SK-N-SH treated with all-trans-retinoic acid at 6 μM for 48 hours (cell line): ENCODE results near the gene NFIB.

Experiments
- ATAC-seq: fragments of 200-7000 bp; cut with Tn5 transposase; 3 replicates; pipeline ENCODE4 v1.9.1; 2020; ENCODE audit warnings: mild to moderate bottlenecking, moderate library complexity
- ARNTL ChIP-seq: fragments of 450-650 bp; formaldehyde crosslinking; IDR thresholded peaks from 2 replicates; pipeline ENCODE4 v1.5.0; 2020; ENCODE audit warnings: low read depth, mild to moderate bottlenecking, moderate library complexity, borderline replicate concordance
- BACH2 ChIP-seq: fragments of 250-450 bp; sonication (Bioruptor Pico); IDR thresholded peaks from 2 replicates; pipeline ENCODE4 v1.9.0; 2021; ENCODE audit warnings: mild to moderate bottlenecking, borderline replicate concordance
- CREB5 ChIP-seq: fragments of 250-450 bp; sonication (Bioruptor Pico); IDR thresholded peaks from 2 replicates; pipeline ENCODE4 v1.5.1; 2020; ENCODE audit warnings: low read depth, mild to moderate bottlenecking, moderate library complexity
- CSDC2 ChIP-seq: fragments of 250-450 bp; sonication (Bioruptor Pico); IDR thresholded peaks from 2 replicates; pipeline ENCODE4 v1.5.0; 2020; ENCODE audit warnings: mild to moderate bottlenecking, moderate library complexity
- CSRNP3 ChIP-seq: fragments of 250-450 bp; sonication (Bioruptor Pico); IDR thresholded peaks from 2 replicates; pipeline ENCODE4 v1.5.1; 2021; ENCODE audit warnings: mild to moderate bottlenecking, moderate library complexity
- ESRRG ChIP-seq: fragments of 250-450 bp; sonication (Bioruptor Pico); IDR thresholded peaks from 2 replicates; pipeline ENCODE4 v1.6.1; 2021; ENCODE audit warnings: mild to moderate bottlenecking
- GLIS3 ChIP-seq: fragments of 250-450 bp; sonication (Bioruptor Pico); IDR thresholded peaks from 2 replicates; pipeline ENCODE4 v1.5.0; 2020; ENCODE audit warnings: mild to moderate bottlenecking, moderate library complexity
- PATZ1 ChIP-seq: fragments of 250-450 bp; sonication (Bioruptor Pico); IDR thresholded peaks from 2 replicates; pipeline ENCODE4 v1.8.0; 2020; ENCODE audit warnings: mild to moderate bottlenecking, moderate library complexity, borderline replicate concordance
- POU6F1 ChIP-seq: fragments of 250-450 bp; sonication (Bioruptor Pico); IDR thresholded peaks from 2 replicates; pipeline ENCODE4 v1.8.0; 2021; ENCODE audit warnings: low read depth, mild to moderate bottlenecking, moderate library complexity, borderline replicate concordance
- PPARA ChIP-seq: fragments of 250-450 bp; sonication (Bioruptor Pico); IDR thresholded peaks from 2 replicates; pipeline ENCODE4 v1.5.0; 2020; ENCODE audit warnings: mild to moderate bottlenecking, borderline replicate concordance
- RARB ChIP-seq: fragments of 250-450 bp; sonication (Bioruptor Pico); IDR thresholded peaks from 2 replicates; pipeline ENCODE4 v1.8.0; 2021; ENCODE audit warnings: mild to moderate bottlenecking, moderate library complexity
- SNAI2 ChIP-seq: fragments of 250-450 bp; sonication (Bioruptor Pico); IDR thresholded peaks from 2 replicates; pipeline ENCODE4 v1.5.0; 2020; ENCODE audit warnings: mild to moderate bottlenecking, moderate library complexity
- TCF4 ChIP-seq: fragments of 250-450 bp; sonication (Bioruptor Pico); IDR thresholded peaks from 2 replicates; pipeline ENCODE4 v1.8.0; 2021; ENCODE audit warnings: mild to moderate bottlenecking, moderate library complexity, borderline replicate concordance
- TOX ChIP-seq: fragments of 250-450 bp; sonication (Bioruptor Pico); IDR thresholded peaks from 2 replicates; pipeline ENCODE4 v1.8.0; 2021; ENCODE audit warnings: mild to moderate bottlenecking, moderate library complexity, borderline replicate concordance
- TSHZ2 ChIP-seq: fragments of 250-450 bp; sonication (Bioruptor Pico); IDR thresholded peaks from 2 replicates; pipeline ENCODE4 v1.5.0; 2020; ENCODE audit warnings: mild to moderate bottlenecking, moderate library complexity
- ZFP3 ChIP-seq: fragments of 250-450 bp; sonication (Bioruptor Pico); IDR thresholded peaks from 2 replicates; pipeline ENCODE4 v1.5.0; 2020; ENCODE audit warnings: mild to moderate bottlenecking, moderate library complexity
- ZFP30 ChIP-seq: fragments of 450-650 bp; formaldehyde crosslinking; IDR thresholded peaks from 2 replicates; pipeline ENCODE4 v1.5.0; 2022; ENCODE audit warnings: mild to moderate bottlenecking, moderate library complexity
- ZNF565 ChIP-seq: fragments of 450-650 bp; formaldehyde crosslinking; conservative IDR thresholded peaks from 2 replicates; pipeline ENCODE4 v1.5.0; 2020; ENCODE audit warnings: low read depth, mild to moderate bottlenecking, moderate library complexity
- ZNF70 ChIP-seq: fragments of 450-650 bp; formaldehyde crosslinking; IDR thresholded peaks from 2 replicates; pipeline ENCODE4 v1.5.0; 2020; ENCODE audit warnings: mild to moderate bottlenecking, moderate library complexity

NFIB gene

GRCh38 chr9:14104496-14104895, 209.4 kb downstream of the NFIB start:
- no peak for TF ChIP-seq ZNF70
- no peak for TF ChIP-seq RARB
- TF ChIP-seq PATZ1 = no peak
- TF ChIP-seq ARNTL (CRISPR knock-in tag) = no peak
- TF ChIP-seq ZFP3 (CRISPR knock-in tag) = no peak
- no peak for TF ChIP-seq TOX (CRISPR knock-in tag)
- no peak for TF ChIP-seq ZFP30
- TF ChIP-seq CREB5 (CRISPR knock-in tag) = no peak
- TF ChIP-seq ESRRG (CRISPR knock-in tag) = no peak
- TF ChIP-seq CSRNP3 (CRISPR knock-in tag) = no peak
- no peak for TF ChIP-seq TSHZ2 (CRISPR knock-in tag)
- no peak for TF ChIP-seq PPARA
- no peak for TF ChIP-seq GLIS3 (CRISPR knock-in tag)
- TF ChIP-seq ZNF565 (CRISPR knock-in tag) = no peak
- no peak for TF ChIP-seq POU6F1 (CRISPR knock-in tag)
- ATAC-seq = no peak

- no peak for TF ChIP-seq TCF4 (CRISPR knock-in tag)
- TF ChIP-seq GLIS3 (CRISPR knock-in tag) = no peak
- no peak for TF ChIP-seq ZFP30
- TF ChIP-seq ZNF565 (CRISPR knock-in tag) = no peak
- TF ChIP-seq ZFP3 (CRISPR knock-in tag) = no peak
- TF ChIP-seq CSDC2 = no peak
- no peak for TF ChIP-seq POU6F1 (CRISPR knock-in tag)
- TF ChIP-seq ESRRG (CRISPR knock-in tag) = no peak
- TF ChIP-seq PATZ1 = no peak
- no peak for TF ChIP-seq BACH2 (CRISPR knock-in tag)
- no peak for TF ChIP-seq SNAI2
- TF ChIP-seq ARNTL (CRISPR knock-in tag) = no peak
- no peak for TF ChIP-seq TOX (CRISPR knock-in tag)
- TF ChIP-seq ZNF70 = no peak
- ATAC-seq = peak; percentile 93
Observed at GRCh38 chr9:14103115-14103514, 210.8 kb downstream of the NFIB start.
